ENCODE data around the gene KAT8. TPM values are rescaled to one million over a fixed set of nuclear protein-coding genes. Genes with fewer than 3 reads are reported as not detected.

The KAT8 gene
- total RNA-seq (2016; rRNA removed; fragmentation: Illumina TruSeq; extraction: Trizol) (69.5 and 79.0 TPM in 2 replicates), polyA plus RNA-seq (2011; rRNA removed) (84.2 and 85.3 TPM in 2 replicates), polyA minus RNA-seq (2011; rRNA and poly(A)+ RNA removed; ENCODE audit: low replicate concordance) (37.8 and 50.2 TPM in 2 replicates), Bru-seq, nascent RNA (percentile 80 among the genes with signal in this experiment), BruChase-seq, experiment 1, labeled RNA remaining after a 6-hour chase (percentile 91 among the genes with signal in this experiment), BruChase-seq, experiment 2, labeled RNA remaining after a 2-hour chase (percentile 90 among the genes with signal in this experiment)
- total RNA-seq (2016; cell fraction: cytosol; rRNA removed; fragmentation: Illumina TruSeq; extraction: Trizol; ENCODE audit: low read depth) = 35.7 and 36.8 TPM in 2 replicates
- 66.0 and 82.2 TPM in 2 replicates for total RNA-seq (2016; cell fraction: insoluble cytoplasmic fraction; rRNA removed; fragmentation: Illumina TruSeq; extraction: Trizol)
- total RNA-seq (2016; cell fraction: membrane; rRNA removed; fragmentation: Illumina TruSeq; extraction: Trizol) = 28.5 and 33.0 TPM in 2 replicates
- 42.9 and 51.1 TPM in 2 replicates for total RNA-seq (2016; cell fraction: nucleus; rRNA removed; fragmentation: Illumina TruSeq; extraction: Trizol)
- polyA plus RNA-seq (2011; cell fraction: cytosol; rRNA removed) = 59.8 and 72.8 TPM in 2 replicates
- 112 and 113 TPM in 2 replicates for polyA plus RNA-seq (2011; cell fraction: nucleus; rRNA removed)
- polyA plus RNA-seq (2012) = 49.1 and 52.0 TPM in 2 replicates
- 5.9 and 6.1 TPM in 2 replicates for polyA plus RNA-seq (2016; cell fraction: cytosol; fragmentation: Illumina TruSeq; extraction: Trizol; ENCODE audit: low read depth)
- 58.7 and 63.1 TPM in 2 replicates for polyA plus RNA-seq (2016; cell fraction: insoluble cytoplasmic fraction; fragmentation: Illumina TruSeq; extraction: Trizol; ENCODE audit: low read depth)
- polyA plus RNA-seq (2016; cell fraction: membrane; fragmentation: Illumina TruSeq; extraction: Trizol; ENCODE audit: low read depth) = 13.2 and 14.8 TPM in 2 replicates
- polyA plus RNA-seq (2016; cell fraction: nucleus; fragmentation: Illumina TruSeq; extraction: Trizol; ENCODE audit: insufficient read depth, low read depth) = 86.8 and 87.6 TPM in 2 replicates
- 25.3 and 26.2 TPM in 2 replicates for polyA minus RNA-seq (2011; cell fraction: cytosol; rRNA and poly(A)+ RNA removed)
- 37.3 and 44.0 TPM in 2 replicates for polyA minus RNA-seq (2011; cell fraction: nucleus; rRNA and poly(A)+ RNA removed)
- long read RNA-seq, experiment 1, transcript KAT8-201 (11 exons, 1,525 nt) = major isoform, 41 of 44 reads
- long read RNA-seq, experiment 1, partial matches to known transcripts = 2 of 44 reads
- long read RNA-seq, experiment 1, other reads (novel, unspliced or antisense) = 1 of 44 reads
- long read RNA-seq, experiment 2, transcript KAT8-201 (11 exons, 1,525 nt) = major isoform, 53 of 82 reads
- long read RNA-seq, experiment 2, transcript KAT8-202 (10 exons, 1,789 nt) = minor isoform, 6 of 82 reads
- long read RNA-seq, experiment 2, partial matches to known transcripts = 8 of 82 reads
- long read RNA-seq, experiment 2, other reads (novel, unspliced or antisense) = 11 of 82 reads

DNA sequence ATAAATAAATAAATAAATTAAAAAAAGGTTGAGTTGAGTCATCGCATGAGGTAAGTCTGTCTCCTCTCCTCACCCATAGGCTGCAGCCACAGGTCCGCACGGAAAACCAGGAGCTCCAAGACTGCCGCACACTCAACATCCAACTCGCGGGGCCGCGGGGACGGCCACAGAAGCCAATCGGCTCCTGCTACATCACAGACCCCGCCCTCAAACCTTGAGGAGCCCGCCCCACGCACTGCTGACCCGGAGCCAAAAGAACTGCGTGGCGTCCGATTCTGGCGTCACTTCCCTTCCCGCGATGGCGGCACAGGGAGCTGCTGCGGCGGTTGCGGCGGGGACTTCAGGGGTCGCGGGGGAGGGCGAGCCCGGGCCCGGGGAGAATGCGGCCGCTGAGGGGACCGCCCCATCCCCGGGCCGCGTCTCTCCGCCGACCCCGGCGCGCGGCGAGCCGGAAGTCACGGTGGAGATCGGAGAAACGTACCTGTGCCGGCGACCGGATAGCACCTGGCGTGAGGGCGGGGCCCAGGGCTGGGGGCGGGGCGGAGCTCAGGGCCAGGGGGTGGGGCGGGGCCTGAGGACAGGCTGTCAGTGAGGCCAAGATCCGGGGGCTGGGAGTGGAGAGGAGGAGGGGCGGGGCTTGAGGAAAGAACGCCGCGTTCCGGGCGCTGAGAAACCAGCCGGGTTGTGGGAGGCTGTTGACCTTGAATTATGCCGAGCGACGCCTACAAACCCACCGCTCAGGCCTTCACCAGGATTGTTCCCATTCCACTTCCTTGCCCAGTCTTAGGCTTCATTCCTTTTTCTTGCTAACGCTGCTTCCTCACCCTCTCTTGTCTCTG is at the start of gene KAT8:
Gene KAT8 (plus strand): TSS at position 281 of the 839 bp plus-strand sequence. CDS start 18 bp downstream, at position 299.
- ChIA-PET CTCF (ENCODE audit: low intra/inter-chr PET ratio, low total read pairs) (no interaction called here), POLR2A (interaction anchor here (0.7 to 9.6 kb wide), 51 partner anchors 9 to 756 kb away, joined by 3 to 275 read pairs (median 4); partner anchors contain the start of genes ARMC5, BCKDK, FUS and HSD3B7)
- DNase-seq (ENCODE audit: low spot score) = peak; percentile 99
- intact Hi-C loops (cut with micrococcal nuclease; ENCODE audit: unreplicated experiment) = loop anchor here (1.0 kb wide), 2 partner anchors 25 to 45 kb away; no protein-coding TSS in a partner anchor
- Histone ChIP-seq H3K9ac (ENCODE audit: insufficient read depth, low read depth, low read length) (peak within 1 kb of the TSS; percentile 77), H3K4me3 (replicated peaks in 1 of 3; ENCODE audit: insufficient read depth in 1 of 3, low read depth in 2 of 3, low read length in 3 of 3) (peak within 1 kb of the TSS; percentile 67 to 83 (median 81)), H3K79me2 (ENCODE audit: insufficient read depth, low read length) (peaks cover 18% of the 10 kb centered on the region), H3K27me3 (ENCODE audit: control insufficient read depth in 1 of 2, insufficient read depth in 2 of 2, low read length in 2 of 2) (no peaks in the 10 kb centered on the region; a peak in 1 of 5 replicates), H3K4me1 (ENCODE audit: insufficient read depth, low read length) (peaks cover 36% of the 10 kb centered on the region), H3K9me3 (ENCODE audit: low read length) (no peaks in the 10 kb centered on the region), H2AFZ (ENCODE audit: low read length) (no peak within 1 kb of the TSS), H3K4me2 (ENCODE audit: low read depth, low read length) (peak within 1 kb of the TSS; percentile 89), H3K36me3 (replicated peaks in 1 of 2; ENCODE audit: control insufficient read depth in 1 of 2, insufficient read depth in 2 of 2, low read length in 2 of 2) (peaks cover 12 to 31% of the 10 kb centered on the region in 2 experiments), H3K27ac (ENCODE audit: extremely low read length, insufficient read depth, low read length) (peak within 1 kb of the TSS; percentile 70), H4K20me1 (ENCODE audit: insufficient read depth, low read length) (0 out of 2 replicates have a peak, but pooled peaks cover 3% of the 10 kb centered on the region)
- WGBS (ENCODE audit: low lambda C conversion rate) = 3% methylated on average over 34 of the region's 68 CpGs
- ATAC-seq = peak; percentile 93
- FAIRE-seq = peak; percentile 86
- BruUV-seq (replicated peaks) = TSS peak; percentile 80
- in situ Hi-C loops (cut with HindIII; ENCODE audit: extremely low pct_ligation_motif_present, low pct_unique_long_range_greater_than_20kb) = no loop called here
- TF ChIP-seq JARID2 (CRISPR knock-in tag; IDR thresholded peaks at IDR 0.05; ENCODE audit: insufficient replicate concordance) (peak; percentile 56), STAG1 (CRISPR knock-in tag; IDR thresholded peaks at IDR 0.05) (no peak), SP2 (CRISPR knock-in tag; IDR thresholded peaks at IDR 0.05) (peak; percentile 91), HDAC2 (CRISPR knock-in tag; IDR thresholded peaks at IDR 0.05) (peak; percentile 61; the same call in 1 of the 2 replicates)
- TF ChIP-seq, protein P1, sequence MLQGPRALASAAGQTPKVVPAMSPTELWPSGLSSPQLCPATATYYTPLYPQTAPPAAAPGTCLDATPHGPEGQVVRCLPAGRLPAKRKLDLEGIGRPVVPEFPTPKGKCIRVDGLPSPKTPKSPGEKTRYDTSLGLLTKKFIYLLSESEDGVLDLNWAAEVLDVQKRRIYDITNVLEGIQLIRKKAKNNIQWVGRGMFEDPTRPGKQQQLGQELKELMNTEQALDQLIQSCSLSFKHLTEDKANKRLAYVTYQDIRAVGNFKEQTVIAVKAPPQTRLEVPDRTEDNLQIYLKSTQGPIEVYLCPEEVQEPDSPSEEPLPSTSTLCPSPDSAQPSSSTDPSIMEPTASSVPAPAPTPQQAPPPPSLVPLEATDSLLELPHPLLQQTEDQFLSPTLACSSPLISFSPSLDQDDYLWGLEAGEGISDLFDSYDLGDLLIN (CRISPR knock-in tag; IDR thresholded peaks at IDR 0.05; ENCODE audit: borderline replicate concordance) = no peak
- TF ChIP-seq, protein P2, sequence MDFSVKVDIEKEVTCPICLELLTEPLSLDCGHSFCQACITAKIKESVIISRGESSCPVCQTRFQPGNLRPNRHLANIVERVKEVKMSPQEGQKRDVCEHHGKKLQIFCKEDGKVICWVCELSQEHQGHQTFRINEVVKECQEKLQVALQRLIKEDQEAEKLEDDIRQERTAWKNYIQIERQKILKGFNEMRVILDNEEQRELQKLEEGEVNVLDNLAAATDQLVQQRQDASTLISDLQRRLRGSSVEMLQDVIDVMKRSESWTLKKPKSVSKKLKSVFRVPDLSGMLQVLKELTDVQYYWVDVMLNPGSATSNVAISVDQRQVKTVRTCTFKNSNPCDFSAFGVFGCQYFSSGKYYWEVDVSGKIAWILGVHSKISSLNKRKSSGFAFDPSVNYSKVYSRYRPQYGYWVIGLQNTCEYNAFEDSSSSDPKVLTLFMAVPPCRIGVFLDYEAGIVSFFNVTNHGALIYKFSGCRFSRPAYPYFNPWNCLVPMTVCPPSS (IDR thresholded peaks at IDR 0.05) = no peak
- TF ChIP-seq, protein P3, sequence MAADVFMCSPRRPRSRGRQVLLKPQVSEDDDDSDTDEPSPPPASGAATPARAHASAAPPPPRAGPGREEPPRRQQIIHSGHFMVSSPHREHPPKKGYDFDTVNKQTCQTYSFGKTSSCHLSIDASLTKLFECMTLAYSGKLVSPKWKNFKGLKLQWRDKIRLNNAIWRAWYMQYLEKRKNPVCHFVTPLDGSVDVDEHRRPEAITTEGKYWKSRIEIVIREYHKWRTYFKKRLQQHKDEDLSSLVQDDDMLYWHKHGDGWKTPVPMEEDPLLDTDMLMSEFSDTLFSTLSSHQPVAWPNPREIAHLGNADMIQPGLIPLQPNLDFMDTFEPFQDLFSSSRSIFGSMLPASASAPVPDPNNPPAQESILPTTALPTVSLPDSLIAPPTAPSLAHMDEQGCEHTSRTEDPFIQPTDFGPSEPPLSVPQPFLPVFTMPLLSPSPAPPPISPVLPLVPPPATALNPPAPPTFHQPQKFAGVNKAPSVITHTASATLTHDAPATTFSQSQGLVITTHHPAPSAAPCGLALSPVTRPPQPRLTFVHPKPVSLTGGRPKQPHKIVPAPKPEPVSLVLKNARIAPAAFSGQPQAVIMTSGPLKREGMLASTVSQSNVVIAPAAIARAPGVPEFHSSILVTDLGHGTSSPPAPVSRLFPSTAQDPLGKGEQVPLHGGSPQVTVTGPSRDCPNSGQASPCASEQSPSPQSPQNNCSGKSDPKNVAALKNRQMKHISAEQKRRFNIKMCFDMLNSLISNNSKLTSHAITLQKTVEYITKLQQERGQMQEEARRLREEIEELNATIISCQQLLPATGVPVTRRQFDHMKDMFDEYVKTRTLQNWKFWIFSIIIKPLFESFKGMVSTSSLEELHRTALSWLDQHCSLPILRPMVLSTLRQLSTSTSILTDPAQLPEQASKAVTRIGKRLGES (CRISPR knock-in tag; IDR thresholded peaks at IDR 0.05; ENCODE audit: borderline replicate concordance) = no peak

Measured in HepG2 (cell line).